Thyroid gland (tissue), 4 donors: ENCODE results near the gene C1orf167.

ENCODE experiments used
- POLR2A ChIP-seq, 2 donors: fragments of 450-650 bp; IDR thresholded peaks; one replicate each; pipeline ENCODE4 v1.6.1; 2017; ENCODE audit warnings: antibody characterized with exemption in 2 of 2, mild to moderate bottlenecking in 2 of 2, moderate library complexity in 1 of 2
- TF ChIP-seq, protein P1 (sequence below), 6 experiments: fragments of 200-600 bp in 3 of 6; fragments of 450-650 bp in 3 of 6; sonication (generic) in 3 of 6; IDR thresholded peaks; one replicate each; pipeline ENCODE4 v1.5.1; 2016 to 2019; ENCODE audit warnings: antibody characterized with exemption in 6 of 6, mild to moderate bottlenecking in 2 of 6, inconsistent platforms in 1 of 6, moderate library complexity in 1 of 6

DNA sequence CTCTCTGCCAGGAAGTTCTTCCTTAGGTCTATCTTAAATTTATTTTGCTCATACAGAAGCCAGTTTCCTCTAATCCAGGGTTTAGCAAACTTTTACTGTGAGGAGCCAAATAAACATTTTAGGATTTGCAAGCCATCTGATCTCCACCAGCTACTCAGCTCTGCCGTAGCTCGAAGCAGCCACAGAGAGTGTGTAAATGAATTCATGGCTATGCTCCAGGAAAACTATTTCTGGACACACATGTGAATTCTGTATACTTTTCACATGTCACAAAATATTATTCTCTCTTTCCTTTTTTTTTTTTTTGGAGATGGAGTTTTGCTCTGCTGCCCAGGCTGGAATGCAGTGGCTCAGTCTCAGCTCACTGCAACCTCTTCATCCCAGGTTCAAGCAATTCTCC lies 39.5 kb upstream of the C1orf167 start:
- TF ChIP-seq, protein P1, sequence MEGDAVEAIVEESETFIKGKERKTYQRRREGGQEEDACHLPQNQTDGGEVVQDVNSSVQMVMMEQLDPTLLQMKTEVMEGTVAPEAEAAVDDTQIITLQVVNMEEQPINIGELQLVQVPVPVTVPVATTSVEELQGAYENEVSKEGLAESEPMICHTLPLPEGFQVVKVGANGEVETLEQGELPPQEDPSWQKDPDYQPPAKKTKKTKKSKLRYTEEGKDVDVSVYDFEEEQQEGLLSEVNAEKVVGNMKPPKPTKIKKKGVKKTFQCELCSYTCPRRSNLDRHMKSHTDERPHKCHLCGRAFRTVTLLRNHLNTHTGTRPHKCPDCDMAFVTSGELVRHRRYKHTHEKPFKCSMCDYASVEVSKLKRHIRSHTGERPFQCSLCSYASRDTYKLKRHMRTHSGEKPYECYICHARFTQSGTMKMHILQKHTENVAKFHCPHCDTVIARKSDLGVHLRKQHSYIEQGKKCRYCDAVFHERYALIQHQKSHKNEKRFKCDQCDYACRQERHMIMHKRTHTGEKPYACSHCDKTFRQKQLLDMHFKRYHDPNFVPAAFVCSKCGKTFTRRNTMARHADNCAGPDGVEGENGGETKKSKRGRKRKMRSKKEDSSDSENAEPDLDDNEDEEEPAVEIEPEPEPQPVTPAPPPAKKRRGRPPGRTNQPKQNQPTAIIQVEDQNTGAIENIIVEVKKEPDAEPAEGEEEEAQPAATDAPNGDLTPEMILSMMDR (IDR thresholded peaks at IDR 0.05): no peak
- TF ChIP-seq POLR2A (IDR thresholded peaks at IDR 0.05): no peak
